ENCODE measurements around the gene SHC3.

SHC3 gene

GRCh38 chr9:89097219-89097618 is 81.4 kb downstream of the SHC3 start:
- no peak overlapping the region for H3K4me3 ChIP-seq (ENCODE audit: low read depth, low read length)
- TF ChIP-seq CTCF (IDR thresholded peaks at IDR 0.05; ENCODE audit: low read depth, low read length) (no peak), POLR2A (IDR thresholded peaks at IDR 0.05; ENCODE audit: extremely low read depth, insufficient read length) (no peak), MYC (IDR thresholded peaks at IDR 0.05; ENCODE audit: low read depth, low read length) (no peak), MAX (IDR thresholded peaks at IDR 0.05; ENCODE audit: low read depth, low read length) (no peak)
- no peak for DNase-seq (ENCODE audit: low read depth)

GRCh38 chr9:89096807-89097206 is 81.8 kb downstream of the SHC3 start:
- DNase-seq (ENCODE audit: low read depth), result no peak
- TF ChIP-seq CTCF (IDR thresholded peaks at IDR 0.05; ENCODE audit: low read depth, low read length), result no peak
- TF ChIP-seq MYC (IDR thresholded peaks at IDR 0.05; ENCODE audit: low read depth, low read length), result no peak
- TF ChIP-seq MAX (IDR thresholded peaks at IDR 0.05; ENCODE audit: low read depth, low read length), result no peak
- no peak for TF ChIP-seq POLR2A (IDR thresholded peaks at IDR 0.05; ENCODE audit: extremely low read depth, insufficient read length)
- no peak overlapping the region for H3K4me3 ChIP-seq (ENCODE audit: low read depth, low read length)

- no peak overlapping the region for H3K4me3 ChIP-seq (ENCODE audit: low read depth, low read length)
- no peak for DNase-seq (ENCODE audit: low read depth)
- TF ChIP-seq MAX (IDR thresholded peaks at IDR 0.05; ENCODE audit: low read depth, low read length) (no peak), MYC (IDR thresholded peaks at IDR 0.05; ENCODE audit: low read depth, low read length) (no peak), POLR2A (IDR thresholded peaks at IDR 0.05; ENCODE audit: extremely low read depth, insufficient read length) (no peak), CTCF (IDR thresholded peaks at IDR 0.05; ENCODE audit: low read depth, low read length) (no peak)
Observed at GRCh38 chr9:89095761-89096528, 82.7 kb downstream of the SHC3 start.

GRCh38 chr9:89093201-89093975 is 85.2 kb downstream of the SHC3 start:
- TF ChIP-seq CTCF (IDR thresholded peaks at IDR 0.05; ENCODE audit: low read depth, low read length) (no peak), POLR2A (IDR thresholded peaks at IDR 0.05; ENCODE audit: extremely low read depth, insufficient read length) (no peak), MYC (IDR thresholded peaks at IDR 0.05; ENCODE audit: low read depth, low read length) (no peak), MAX (IDR thresholded peaks at IDR 0.05; ENCODE audit: low read depth, low read length) (no peak)
- no peak overlapping the region for H3K4me3 ChIP-seq (ENCODE audit: low read depth, low read length)
- no peak for DNase-seq (ENCODE audit: low read depth)

GRCh38 chr9:89089176-89089575 is 89.4 kb downstream of the SHC3 start:
- no peak for TF ChIP-seq CTCF (IDR thresholded peaks at IDR 0.05; ENCODE audit: low read depth, low read length)
- TF ChIP-seq MYC (IDR thresholded peaks at IDR 0.05; ENCODE audit: low read depth, low read length), result no peak
- no peak for TF ChIP-seq POLR2A (IDR thresholded peaks at IDR 0.05; ENCODE audit: extremely low read depth, insufficient read length)
- TF ChIP-seq MAX (IDR thresholded peaks at IDR 0.05; ENCODE audit: low read depth, low read length), result no peak
- DNase-seq (ENCODE audit: low read depth), result no peak
- H3K4me3 ChIP-seq (ENCODE audit: low read depth, low read length), result no peak overlapping the region

Measured in NB4 (cell line).